Measurements from ENCODE around the gene MMGT1. TPM values are rescaled to one million over a fixed set of nuclear protein-coding genes. Genes with fewer than 3 reads are reported as not detected.

Gene MMGT1
- total RNA-seq, 4 donors from 2014 or later, result 24.1 to 30.6 (median 25.4) TPM

GRCh38 chrX:135977611-135978010, 3.8 kb upstream of the MMGT1 start:
- ATAC-seq (ENCODE audit: low FRiP score), result no peak
- no peak for TF ChIP-seq CTCF (IDR thresholded peaks at IDR 0.05)
- DNase-seq (ENCODE audit: low spot score), result no peak

GRCh38 chrX:135975421-135975820, 1.6 kb upstream of the MMGT1 start:
- DNase-seq (ENCODE audit: low spot score) (no peak), ATAC-seq (ENCODE audit: low FRiP score) (no peak)
- TF ChIP-seq CTCF (IDR thresholded peaks at IDR 0.05), result no peak

DNA sequence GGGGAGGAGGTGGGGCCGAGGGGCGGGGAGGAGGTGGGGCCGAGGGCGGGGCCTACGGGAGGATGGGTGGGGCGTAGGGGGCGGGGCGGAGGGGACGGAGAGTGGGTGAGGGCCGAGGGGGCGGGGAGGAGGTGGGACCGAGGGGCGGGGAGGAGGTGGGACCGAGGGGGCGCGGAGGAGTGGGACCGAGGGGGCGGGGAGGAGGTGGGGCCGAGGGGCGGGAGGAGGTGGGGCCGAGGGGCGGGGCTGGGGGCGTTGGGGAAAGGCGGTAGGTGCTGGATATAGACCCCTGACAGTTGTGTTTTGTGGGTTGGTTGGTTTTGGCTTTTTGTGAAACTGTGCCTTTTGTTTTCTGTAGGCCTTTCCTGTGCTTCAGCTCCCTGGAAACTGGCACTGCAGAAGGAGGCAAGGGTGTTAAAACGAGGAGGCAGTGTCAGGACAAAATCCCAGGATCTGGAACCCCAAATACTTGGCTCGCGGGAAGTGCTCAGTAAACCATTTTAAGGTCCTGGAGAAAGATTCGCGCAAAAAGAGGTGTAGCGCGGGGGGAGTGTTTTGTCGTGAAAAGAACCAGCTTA, 580 bp upstream of the MMGT1 start:
- ATAC-seq (ENCODE audit: low FRiP score) (peak; percentile 58), DNase-seq (ENCODE audit: low spot score) (peak; percentile 36)
- no peak for TF ChIP-seq CTCF (IDR thresholded peaks at IDR 0.05)

DNA sequence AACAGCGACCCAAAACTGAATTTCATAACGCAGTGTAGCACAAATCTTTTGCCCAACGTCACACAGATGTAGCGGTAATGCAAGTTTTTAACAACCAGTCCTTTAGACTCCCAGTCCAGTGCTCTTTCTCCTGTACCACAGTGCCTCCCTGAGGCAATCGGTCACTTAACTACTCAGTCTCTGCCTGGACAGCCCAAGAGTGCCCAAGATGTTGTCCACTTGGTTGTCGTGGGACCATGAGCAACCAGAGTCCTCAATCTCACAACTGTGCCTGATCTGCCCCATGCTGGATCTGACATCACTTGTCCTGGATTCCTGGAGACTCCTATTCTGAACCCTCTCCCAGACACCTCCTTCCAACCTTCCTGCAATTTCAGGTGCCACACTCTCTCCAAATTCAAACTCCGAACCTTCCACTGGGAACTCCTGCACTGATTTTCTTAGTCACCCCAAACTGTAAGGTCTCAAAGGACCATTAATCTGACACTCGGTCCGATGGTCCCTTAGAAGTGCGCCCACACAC, 702 bp downstream of the MMGT1 start:
- TF ChIP-seq CTCF (IDR thresholded peaks at IDR 0.05), result no peak
- ATAC-seq (ENCODE audit: low FRiP score) (peak; percentile 33), DNase-seq (ENCODE audit: low spot score) (no peak)

DNA sequence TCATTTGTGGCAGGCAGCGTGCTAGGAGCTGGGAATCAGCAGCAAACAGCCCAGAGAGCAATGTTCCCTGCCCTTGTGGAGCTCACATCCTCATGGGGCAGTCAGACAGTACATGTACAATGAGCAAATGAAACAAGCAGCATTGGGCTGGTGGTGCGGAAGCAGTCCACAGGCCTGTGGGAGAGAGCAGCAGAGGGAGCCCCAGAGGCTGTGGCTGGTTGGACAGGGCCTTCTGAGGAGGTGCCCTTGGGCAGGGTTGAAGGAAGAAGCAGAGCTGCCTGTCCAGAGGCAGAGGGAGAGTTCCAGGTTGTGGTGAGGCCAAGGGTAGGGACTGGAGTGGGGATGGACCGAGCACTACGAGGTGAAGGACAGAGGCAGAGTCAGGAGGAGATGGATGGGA, 22.5 kb downstream of the MMGT1 start:
- DNase-seq (ENCODE audit: low spot score) (no peak), ATAC-seq (ENCODE audit: low FRiP score) (no peak)
- no peak for TF ChIP-seq CTCF (IDR thresholded peaks at IDR 0.05)

GRCh38 chrX:135944486-135944885, 29.3 kb downstream of the MMGT1 start:
- DNase-seq (ENCODE audit: low spot score), result no peak
- no peak for ATAC-seq (ENCODE audit: low FRiP score)
- no peak for TF ChIP-seq CTCF (IDR thresholded peaks at IDR 0.05)

Data from omental fat pad (tissue), 4 donors.